ENCODE results near the gene TAGAP. TPM values are rescaled to one million over a fixed set of nuclear protein-coding genes. Genes with fewer than 3 reads are reported as not detected.
A peak's percentile ranks its signal among the peaks of the same experiment; 100 is the strongest.

TAGAP gene
- total and polyA plus RNA-seq, 10 of the 15 experiments (the other 5 are each of a cell fraction or from before 2014, with no cell fraction given) = 5.3 to 27.4 (median 18.9) TPM

GRCh38 chr6:159082039-159082815 is 37.4 kb upstream of the TAGAP start:
- RAD21 ChIA-PET (ENCODE audit: unreplicated experiment) = interaction anchor here (0.6 to 4.9 kb wide), 7 partner anchors 12 to 488 kb away, joined by 3 to 35 read pairs (median 3); partner anchors contain the start of gene TAGAP
- no peak overlapping the region for H3K4me2 ChIP-seq (ENCODE audit: control insufficient read depth, insufficient read depth)
- no peaks in the 10 kb centered on the region; a peak in 1 of 4 replicates for H3K36me3 ChIP-seq (ENCODE audit: control insufficient read depth in 2 of 2, insufficient read depth in 2 of 2, low read length in 1 of 2)
- no peaks in the 10 kb centered on the region; the same call in 2 of the 3 replicates for H3K9me3 ChIP-seq (replicated peaks; ENCODE audit: control insufficient read depth, insufficient read depth, low read length)
- CTCF ChIA-PET = interaction anchor here (1.2 to 2.2 kb wide), 6 partner anchors 9 to 38 kb away, joined by 3 to 7 read pairs (median 5); no protein-coding TSS in a partner anchor
- FAIRE-seq = no peak
- no peaks in the 10 kb centered on the region for H3K27me3 ChIP-seq (replicated peaks in 1 of 2; ENCODE audit: control insufficient read depth in 2 of 2, insufficient read depth in 2 of 2, low read length in 1 of 2)
- POLR2A ChIA-PET = interaction anchor here (0.6 to 2.9 kb wide), 6 partner anchors 7 to 20 kb away, joined by 3 to 14 read pairs (median 6); no protein-coding TSS in a partner anchor
- DNase-seq (ENCODE audit: low read depth, low spot score) = no peak
- H3K79me2 ChIP-seq (ENCODE audit: control insufficient read depth, insufficient read depth, low read length) = no peaks in the 10 kb centered on the region
- H3K4me3 ChIP-seq = no peak overlapping the region
- no peaks in the 10 kb centered on the region for H4K20me1 ChIP-seq (ENCODE audit: control insufficient read depth, insufficient read depth)
- no peak overlapping the region for H3K27ac ChIP-seq (ENCODE audit: control insufficient read depth, insufficient read depth)
- in situ Hi-C loops (cut with MboI) = no loop called here
- no peak overlapping the region for H2AFZ ChIP-seq (ENCODE audit: control insufficient read depth, low read depth, low read length)
- peak; percentile 50; the same call in 1 of the 2 replicates for TF ChIP-seq SMAD5 (IDR thresholded peaks at IDR 0.05; ENCODE audit: low read depth)
- peak; percentile 80; the same call in 1 of the 2 replicates for TF ChIP-seq ZBED1 (IDR thresholded peaks at IDR 0.05; ENCODE audit: borderline replicate concordance)
- TF ChIP-seq E2F8 (IDR thresholded peaks at IDR 0.05; ENCODE audit: low read depth, partially characterized antibody) = no peak
- TSS peak; percentile 100 for BruUV-seq (replicated peaks)
- WGBS (ENCODE audit: insufficient coverage, insufficient replicate concordance, low lambda C conversion rate, missing lambda C conversion rate) = 71% methylated on average over 7 of the region's 7 CpGs
- no peak overlapping the region for H3K9ac ChIP-seq (ENCODE audit: control insufficient read depth, insufficient read depth, low read length)
- peaks cover 4% of the 10 kb centered on the region; the same call in 1 of the 2 replicates for H3K4me1 ChIP-seq (ENCODE audit: control insufficient read depth, insufficient read depth, low read length)
- SMC1A ChIA-PET (ENCODE audit: uncharacterized antibody, unreplicated experiment) = interaction anchor here (1.0 to 7.9 kb wide), 6 partner anchors 12 to 46 kb away, joined by 3 to 86 read pairs (median 10); partner anchors contain the start of gene TAGAP
- no peak for ATAC-seq
- intact Hi-C loops (cut with micrococcal nuclease; ENCODE audit: unreplicated experiment) = no loop called here
